ENCODE data around the gene HINT1.

Gene HINT1

GRCh38 chr5:131109540-131110255 is 55.4 kb downstream of the HINT1 start:
- DNase-seq (ENCODE audit: low read depth), result no peak

All from activated T-helper 9 cell treated with anti-CD3 and anti-CD28 coated beads, Interleukin-2, amount 50 U/mL, for 16 hours (primary cell).